Activated T-cell treated with anti-CD3 and anti-CD28 coated beads for 1 hour (primary cell): ENCODE measurements around the gene ZNF586.
"Not testable (repeated sequence)": the region's sequence is repeated elsewhere in the genome, so short reads cannot be mapped to it uniquely, and the experiment has no call there.

ENCODE experiments used
- DNase-seq: peaks from one replicate; pipeline ENCODE4 v3.0.0-alpha.2; 2020; ENCODE audit warnings: low read depth

The ZNF586 gene

GRCh38 chr19:57769345-57770131 is at the start of gene ZNF586:
Gene ZNF586, plus strand, starts transcription at chr19:57769676. Its CDS starts 167 bp downstream, at chr19:57769843.
- DNase-seq: peak; percentile 71

GRCh38 chr19:57719901-57720519 is 49.5 kb upstream of the ZNF586 start:
- no peak for DNase-seq

GRCh38 chr19:57720878-57721277 is 48.6 kb upstream of the ZNF586 start:
- DNase-seq: no peak

GRCh38 chr19:57738320-57738719 is 31.2 kb upstream of the ZNF586 start:
- DNase-seq: peak; percentile 16

GRCh38 chr19:57738770-57739169 is 30.7 kb upstream of the ZNF586 start:
- not testable (repeated sequence) for DNase-seq

- peak; percentile 66 for DNase-seq
Observed at GRCh38 chr19:57746580-57747471, 22.6 kb upstream of the ZNF586 start, which contains the start of gene ZNF776. Gene ZNF776, plus strand, starts transcription at chr19:57746815. Its CDS starts 244 bp downstream, at chr19:57747059.

GRCh38 chr19:57747472-57747807 is 22.0 kb upstream of the ZNF586 start:
- DNase-seq: no peak

- no peak for DNase-seq
Observed at GRCh38 chr19:57748029-57748428, 21.4 kb upstream of the ZNF586 start.

GRCh38 chr19:57754091-57754673 is 15.3 kb upstream of the ZNF586 start:
- DNase-seq: no peak

GRCh38 chr19:57755031-57755430 is 14.4 kb upstream of the ZNF586 start:
- DNase-seq: no peak

GRCh38 chr19:57757941-57758340 is 11.5 kb upstream of the ZNF586 start:
- no peak for DNase-seq

GRCh38 chr19:57759096-57759495 is 10.4 kb upstream of the ZNF586 start:
- DNase-seq: no peak

- DNase-seq: no peak
Observed at GRCh38 chr19:57771417-57771816, 1.9 kb downstream of the ZNF586 start.

- no peak for DNase-seq
Observed at GRCh38 chr19:57773488-57773887, 4.0 kb downstream of the ZNF586 start.

GRCh38 chr19:57776764-57777296 is 7.4 kb downstream of the ZNF586 start:
- DNase-seq: no peak

GRCh38 chr19:57778336-57778735 is 8.9 kb downstream of the ZNF586 start:
- no peak for DNase-seq

GRCh38 chr19:57779220-57779845 is 9.9 kb downstream of the ZNF586 start:
- no peak for DNase-seq

GRCh38 chr19:57786286-57786685 is 16.8 kb downstream of the ZNF586 start:
- DNase-seq: no peak

- no peak for DNase-seq
Observed at GRCh38 chr19:57786906-57787305, 17.4 kb downstream of the ZNF586 start.

GRCh38 chr19:57788114-57788692 is 18.7 kb downstream of the ZNF586 start:
- no peak for DNase-seq

GRCh38 chr19:57789288-57789687 is 19.8 kb downstream of the ZNF586 start:
- no peak for DNase-seq
